ENCODE results near the gene KIF18B. TPM values are rescaled to one million over a fixed set of nuclear protein-coding genes. Genes with fewer than 3 reads are reported as not detected.

Gene KIF18B
- total RNA-seq, 1 experiment from 2014 or later: 54.3 TPM

DNA sequence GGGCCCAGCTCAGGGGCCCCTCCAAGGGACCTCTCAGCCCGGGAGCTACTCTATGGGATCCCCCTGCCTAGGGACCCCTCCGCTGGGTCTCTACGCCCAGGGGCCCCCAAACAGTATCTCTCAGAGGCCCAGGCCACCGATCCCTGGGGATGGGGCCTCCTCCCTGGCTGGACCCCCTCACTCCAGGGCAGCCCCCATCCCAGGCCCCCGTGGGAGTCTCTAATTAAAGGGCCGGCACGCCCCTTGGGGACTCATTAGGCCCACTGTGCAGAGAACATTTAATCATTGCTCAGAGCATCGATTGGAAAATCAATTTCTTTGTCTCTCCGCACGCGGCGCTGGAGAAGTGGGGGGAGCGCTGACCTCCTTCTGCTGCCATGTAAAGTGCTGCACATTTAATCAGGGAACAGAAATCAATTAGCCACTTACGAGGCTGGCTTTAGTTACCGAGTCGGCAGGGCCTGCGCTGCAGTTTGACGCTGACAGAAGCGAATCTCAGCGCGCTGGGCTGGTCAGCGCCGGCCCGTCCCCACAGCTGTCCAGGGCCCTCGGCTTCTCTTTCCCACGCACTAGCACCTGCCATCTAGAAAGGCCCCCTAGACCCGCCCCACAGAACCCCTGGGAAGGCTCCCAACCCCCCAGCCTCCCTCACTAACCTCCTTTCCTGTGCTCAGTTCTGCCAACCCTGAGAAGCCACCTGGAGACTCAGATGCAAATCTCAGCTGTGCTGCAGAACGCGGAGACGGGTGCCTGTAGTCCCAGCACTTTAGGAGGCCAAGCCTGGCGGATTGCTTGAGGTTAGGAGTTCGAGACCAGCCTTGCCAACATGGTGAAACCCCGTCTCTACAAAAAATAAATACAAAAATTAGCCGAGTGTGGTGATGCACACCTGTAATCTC lies 40.7 kb upstream of the KIF18B start:
- intact Hi-C loops (cut with micrococcal nuclease; ENCODE audit: unreplicated experiment): no loop called here
- TF ChIP-seq EZH2 (IDR thresholded peaks at IDR 0.05; ENCODE audit: borderline replicate concordance, low read depth, low read length, poor library complexity, severe bottlenecking) (no peak), CTCF (conservative IDR thresholded peaks at IDR 0.05; ENCODE audit: low read depth, low read length) (no peak)
- CTCF ChIA-PET: interaction anchor here (0.6 kb wide), 1 partner anchor 48 kb away, joined by 7 read pairs; no protein-coding TSS in a partner anchor
- Histone ChIP-seq H3K4me1 (ENCODE audit: insufficient read depth, low read length, poor library complexity, severe bottlenecking) (peaks cover 27% of the 10 kb centered on the region), H3K4me3 (ENCODE audit: low read depth, low read length, poor library complexity, severe bottlenecking) (peak overlapping the region; percentile 19), H3K27me3 (replicated peaks; ENCODE audit: insufficient read depth, low read depth, low read length, poor library complexity) (no peaks in the 10 kb centered on the region), H3K36me3 (ENCODE audit: insufficient read depth, low read length, poor library complexity, severe bottlenecking) (no peaks in the 10 kb centered on the region), H3K27ac (ENCODE audit: low read depth, low read length, poor library complexity, severe bottlenecking) (no peak overlapping the region), H3K9me3 (ENCODE audit: low read depth, low read length, poor library complexity, severe bottlenecking) (no peaks in the 10 kb centered on the region)
- no TSS peak for BruUV-seq (replicated peaks)
- POLR2A ChIA-PET (ENCODE audit: low non-redundant PET): no interaction called here
- no peak for DNase-seq (ENCODE audit: low spot score)

GRCh38 chr17:44983563-44983962 lies 36.0 kb upstream of the KIF18B start:
- DNase-seq (ENCODE audit: low spot score): no peak
- POLR2A ChIA-PET (ENCODE audit: low non-redundant PET): interaction anchor here (0.6 kb wide), 1 partner anchor 48 kb away, joined by 8 read pairs; no protein-coding TSS in a partner anchor
- Histone ChIP-seq H3K27me3 (replicated peaks; ENCODE audit: insufficient read depth, low read depth, low read length, poor library complexity) (no peaks in the 10 kb centered on the region), H3K36me3 (ENCODE audit: insufficient read depth, low read length, poor library complexity, severe bottlenecking) (no peaks in the 10 kb centered on the region), H3K4me3 (ENCODE audit: low read depth, low read length, poor library complexity, severe bottlenecking) (no peak overlapping the region), H3K27ac (ENCODE audit: low read depth, low read length, poor library complexity, severe bottlenecking) (no peak overlapping the region), H3K4me1 (ENCODE audit: insufficient read depth, low read length, poor library complexity, severe bottlenecking) (peaks cover 11% of the 10 kb centered on the region), H3K9me3 (ENCODE audit: low read depth, low read length, poor library complexity, severe bottlenecking) (no peaks in the 10 kb centered on the region)
- CTCF ChIA-PET: no interaction called here
- TF ChIP-seq EZH2 (IDR thresholded peaks at IDR 0.05; ENCODE audit: borderline replicate concordance, low read depth, low read length, poor library complexity, severe bottlenecking): no peak
- no peak for TF ChIP-seq CTCF (conservative IDR thresholded peaks at IDR 0.05; ENCODE audit: low read depth, low read length)
- intact Hi-C loops (cut with micrococcal nuclease; ENCODE audit: unreplicated experiment): no loop called here
- no TSS peak for BruUV-seq (replicated peaks)

GRCh38 chr17:44982113-44982702 lies 34.6 kb upstream of the KIF18B start:
- intact Hi-C loops (cut with micrococcal nuclease; ENCODE audit: unreplicated experiment): no loop called here
- H3K4me3 ChIP-seq (ENCODE audit: low read depth, low read length, poor library complexity, severe bottlenecking): no peak overlapping the region
- peaks cover 2% of the 10 kb centered on the region for H3K4me1 ChIP-seq (ENCODE audit: insufficient read depth, low read length, poor library complexity, severe bottlenecking)
- DNase-seq (ENCODE audit: low spot score): no peak
- no peak for TF ChIP-seq EZH2 (IDR thresholded peaks at IDR 0.05; ENCODE audit: borderline replicate concordance, low read depth, low read length, poor library complexity, severe bottlenecking)
- TF ChIP-seq CTCF (conservative IDR thresholded peaks at IDR 0.05; ENCODE audit: low read depth, low read length): no peak
- no peak overlapping the region for H3K27ac ChIP-seq (ENCODE audit: low read depth, low read length, poor library complexity, severe bottlenecking)
- BruUV-seq (replicated peaks): no TSS peak
- H3K9me3 ChIP-seq (ENCODE audit: low read depth, low read length, poor library complexity, severe bottlenecking): no peaks in the 10 kb centered on the region
- H3K36me3 ChIP-seq (ENCODE audit: insufficient read depth, low read length, poor library complexity, severe bottlenecking): no peaks in the 10 kb centered on the region
- ChIA-PET CTCF (no interaction called here), POLR2A (ENCODE audit: low non-redundant PET) (no interaction called here)
- H3K27me3 ChIP-seq (replicated peaks; ENCODE audit: insufficient read depth, low read depth, low read length, poor library complexity): no peaks in the 10 kb centered on the region

All from A673 (cell line).